ENCODE results near the gene PCSK2.

The PCSK2 gene

DNA sequence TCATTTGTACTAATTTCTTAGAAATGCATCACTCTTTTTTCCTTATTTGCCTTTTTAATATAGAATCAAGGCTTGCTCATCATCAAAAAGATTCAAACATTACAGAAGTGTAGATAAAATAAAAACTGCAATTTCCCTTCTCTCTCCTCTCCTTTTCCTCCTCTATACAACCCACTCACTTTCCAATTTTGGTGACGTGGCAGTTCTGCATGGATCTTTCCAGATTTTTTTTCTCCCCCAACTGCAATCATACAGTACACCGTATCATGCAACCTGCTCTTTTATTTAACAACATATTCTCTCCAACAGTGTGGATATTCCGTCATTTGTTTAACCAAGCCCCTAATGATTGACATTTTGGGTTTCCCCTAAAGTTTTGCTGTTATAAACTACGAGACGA lies 163.8 kb downstream of the PCSK2 start:
- H3K27ac ChIP-seq (ENCODE audit: low read length), result no peak overlapping the region
- no peaks in the 10 kb centered on the region for H3K9me3 ChIP-seq (ENCODE audit: control insufficient read depth, insufficient read depth, low read length)
- no peaks in the 10 kb centered on the region for H3K27me3 ChIP-seq (ENCODE audit: control insufficient read depth, insufficient read depth, low read length)
- no peak overlapping the region for H3K4me3 ChIP-seq (ENCODE audit: low read length)
- H3K36me3 ChIP-seq (ENCODE audit: control insufficient read depth, insufficient read depth, low read length), result no peaks in the 10 kb centered on the region
- no peaks in the 10 kb centered on the region for H3K4me1 ChIP-seq (ENCODE audit: control insufficient read depth, insufficient read depth, low read length)
- 100% methylated on average over 1 of the region's 5 CpGs for WGBS (ENCODE audit: insufficient coverage, insufficient read length)
- DNase-seq (ENCODE audit: low read depth, low spot score), result no peak

DNA sequence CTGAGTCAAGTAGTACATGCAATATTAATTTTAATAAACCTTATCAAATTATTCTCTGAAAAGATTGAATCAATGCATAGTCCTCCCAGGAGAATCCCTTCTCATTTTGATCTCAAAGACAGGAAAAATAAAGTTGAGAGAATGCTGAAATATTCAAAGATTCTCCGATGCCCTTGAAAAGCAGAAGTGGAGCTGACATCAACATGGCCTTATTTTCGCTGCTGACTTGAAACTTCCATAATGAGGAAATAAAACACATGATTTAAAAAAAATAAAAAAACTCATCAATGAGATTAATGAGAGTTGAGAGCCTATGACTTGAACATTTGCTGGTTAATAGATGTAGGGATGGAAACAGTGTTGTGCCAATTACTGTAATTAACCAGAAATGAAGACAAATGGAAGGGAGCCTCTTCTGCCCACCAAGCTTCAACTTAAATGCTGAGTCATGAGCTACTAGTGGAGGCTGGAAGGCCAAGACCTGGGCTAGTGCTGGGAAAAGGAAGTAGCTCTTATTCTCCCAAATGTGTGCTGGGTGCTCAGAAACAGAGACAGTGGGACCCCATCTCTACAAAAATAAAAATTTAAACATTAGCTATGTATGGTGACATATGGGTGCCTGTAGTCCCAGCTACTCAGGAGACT lies 164.4 kb downstream of the PCSK2 start:
- no peaks in the 10 kb centered on the region for H3K27me3 ChIP-seq (ENCODE audit: control insufficient read depth, insufficient read depth, low read length)
- no CpG with 5 or more reads among the region's 2 CpGs for WGBS (ENCODE audit: insufficient coverage, insufficient read length)

DNA sequence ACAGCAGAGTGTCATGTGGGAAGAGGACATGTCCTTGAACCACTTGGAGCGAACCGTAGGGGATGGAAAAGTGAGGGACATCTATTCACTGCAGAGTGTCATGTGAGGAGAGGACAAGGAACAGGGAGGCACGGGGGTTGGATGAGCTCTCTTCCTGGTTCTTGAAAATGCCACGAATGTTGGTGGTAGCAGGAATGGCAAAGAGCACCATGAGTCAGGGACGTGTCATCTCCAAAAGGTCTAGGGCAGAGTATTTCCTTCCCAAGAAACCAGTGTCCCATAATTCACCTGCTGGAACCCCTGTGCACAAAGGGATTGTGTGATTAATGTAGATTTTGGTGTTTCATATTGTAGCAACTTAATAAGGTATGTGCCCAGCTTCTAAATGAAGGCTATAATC lies 167.6 kb downstream of the PCSK2 start:
- no CpG with 5 or more reads among the region's 5 CpGs for WGBS (ENCODE audit: insufficient coverage, insufficient read length)
- H3K4me3 ChIP-seq (ENCODE audit: low read length), result no peak overlapping the region
- no peak for DNase-seq (ENCODE audit: low read depth, low spot score)

More for the DNA sequence above, 164.4 kb downstream of the PCSK2 start:
- H3K4me1 ChIP-seq (ENCODE audit: control insufficient read depth, insufficient read depth, low read length), result no peaks in the 10 kb centered on the region
- no peak for DNase-seq (ENCODE audit: low read depth, low spot score)
- no peaks in the 10 kb centered on the region for H3K36me3 ChIP-seq (ENCODE audit: control insufficient read depth, insufficient read depth, low read length)
- no peak overlapping the region for H3K4me3 ChIP-seq (ENCODE audit: low read length)
- H3K9me3 ChIP-seq (ENCODE audit: control insufficient read depth, insufficient read depth, low read length), result no peaks in the 10 kb centered on the region
- no peak overlapping the region for H3K27ac ChIP-seq (ENCODE audit: low read length)

DNA sequence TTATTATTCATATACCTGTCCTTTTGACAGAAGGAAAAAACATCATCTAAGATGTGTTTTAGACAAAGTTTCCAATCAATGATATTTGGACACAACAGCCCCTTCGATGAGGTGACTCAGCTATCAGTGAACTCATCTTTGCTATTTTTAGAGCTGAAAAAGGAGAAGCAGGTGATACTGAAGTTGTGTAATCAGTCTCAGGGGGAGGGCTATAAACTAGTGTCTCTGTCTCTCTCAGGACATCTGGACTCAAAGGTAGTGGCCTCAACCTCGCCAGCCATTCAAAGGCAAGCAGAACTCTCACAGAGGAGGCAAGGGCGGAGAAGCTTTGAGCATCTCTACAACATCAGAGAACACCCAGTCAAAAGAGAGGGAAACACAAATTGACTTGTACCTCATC lies 168.9 kb downstream of the PCSK2 start:
- H3K9me3 ChIP-seq (ENCODE audit: control insufficient read depth, insufficient read depth, low read length), result no peaks in the 10 kb centered on the region
- H3K36me3 ChIP-seq (ENCODE audit: control insufficient read depth, insufficient read depth, low read length), result no peaks in the 10 kb centered on the region
- H3K4me3 ChIP-seq (ENCODE audit: low read length), result no peak overlapping the region
- H3K27me3 ChIP-seq (ENCODE audit: control insufficient read depth, insufficient read depth, low read length), result no peaks in the 10 kb centered on the region
- WGBS (ENCODE audit: insufficient coverage, insufficient read length), result no CpG with 5 or more reads among the region's 3 CpGs
- no peak for DNase-seq (ENCODE audit: low read depth, low spot score)
- H3K27ac ChIP-seq (ENCODE audit: low read length), result no peak overlapping the region
- H3K4me1 ChIP-seq (ENCODE audit: control insufficient read depth, insufficient read depth, low read length), result no peaks in the 10 kb centered on the region

More for the DNA sequence above, 167.6 kb downstream of the PCSK2 start:
- Histone ChIP-seq H3K9me3 (ENCODE audit: control insufficient read depth, insufficient read depth, low read length) (no peaks in the 10 kb centered on the region), H3K4me1 (ENCODE audit: control insufficient read depth, insufficient read depth, low read length) (no peaks in the 10 kb centered on the region), H3K36me3 (ENCODE audit: control insufficient read depth, insufficient read depth, low read length) (no peaks in the 10 kb centered on the region), H3K27ac (ENCODE audit: low read length) (no peak overlapping the region), H3K27me3 (ENCODE audit: control insufficient read depth, insufficient read depth, low read length) (no peaks in the 10 kb centered on the region)

DNA sequence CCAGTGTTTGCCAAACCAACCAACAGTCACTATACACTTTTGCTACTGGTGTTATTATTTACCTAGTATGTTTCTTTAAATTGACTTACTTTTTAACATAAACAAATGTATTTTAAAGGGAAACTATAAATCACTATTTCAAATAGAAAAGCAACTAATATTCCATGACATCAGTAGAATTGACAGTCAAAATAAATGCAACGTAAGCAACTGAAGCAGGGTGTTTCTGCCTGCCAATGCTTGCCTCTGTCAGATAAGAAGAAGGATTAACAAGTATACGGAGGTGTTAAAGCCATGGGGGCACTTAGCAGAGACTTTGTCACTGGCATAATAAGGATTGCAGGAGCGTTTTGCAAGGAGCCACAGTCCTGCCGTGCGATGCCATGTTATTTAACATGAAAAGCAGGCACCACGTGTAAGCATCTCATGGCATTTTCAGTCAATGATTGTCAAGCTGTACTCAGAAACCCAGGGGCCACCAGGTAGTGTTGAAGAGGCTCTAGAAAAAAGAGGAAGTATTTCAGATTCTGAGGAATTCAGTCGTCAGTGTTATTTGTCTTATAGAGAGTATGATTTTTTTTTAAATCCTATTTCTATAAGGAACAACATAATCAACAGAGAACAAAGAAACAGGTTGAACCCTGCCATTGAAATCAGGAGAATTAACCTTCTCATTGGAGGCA lies 172.6 kb downstream of the PCSK2 start:
- H3K4me1 ChIP-seq (ENCODE audit: control insufficient read depth, insufficient read depth, low read length), result no peaks in the 10 kb centered on the region
- no CpG with 5 or more reads among the region's 7 CpGs for WGBS (ENCODE audit: insufficient coverage, insufficient read length)
- H3K4me3 ChIP-seq (ENCODE audit: low read length), result no peak overlapping the region
- H3K27me3 ChIP-seq (ENCODE audit: control insufficient read depth, insufficient read depth, low read length), result no peaks in the 10 kb centered on the region
- DNase-seq (ENCODE audit: low read depth, low spot score), result no peak
- no peaks in the 10 kb centered on the region for H3K36me3 ChIP-seq (ENCODE audit: control insufficient read depth, insufficient read depth, low read length)
- no peak overlapping the region for H3K27ac ChIP-seq (ENCODE audit: low read length)
- H3K9me3 ChIP-seq (ENCODE audit: control insufficient read depth, insufficient read depth, low read length), result no peaks in the 10 kb centered on the region

DNA sequence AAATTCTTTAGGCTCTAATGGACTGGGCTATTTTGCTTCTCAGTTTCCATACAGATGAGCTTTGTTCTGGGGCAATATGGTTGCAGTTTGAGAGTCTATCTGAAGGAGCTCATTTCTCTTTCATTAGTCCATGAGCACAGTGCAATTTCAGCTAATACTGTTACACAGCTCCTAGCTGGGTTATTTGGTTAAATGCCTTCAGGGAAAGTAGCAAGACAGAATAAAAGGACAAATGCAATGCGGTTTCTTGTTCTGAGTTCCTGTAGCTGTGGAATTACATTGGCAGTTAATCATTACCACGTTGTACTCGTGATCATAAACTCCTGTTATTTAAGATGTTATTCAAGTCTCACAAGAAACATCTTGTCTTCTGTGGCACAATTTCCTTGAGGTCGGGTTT lies 176.6 kb downstream of the PCSK2 start:
- H3K36me3 ChIP-seq (ENCODE audit: control insufficient read depth, insufficient read depth, low read length), result no peaks in the 10 kb centered on the region
- H3K9me3 ChIP-seq (ENCODE audit: control insufficient read depth, insufficient read depth, low read length), result no peaks in the 10 kb centered on the region
- WGBS (ENCODE audit: insufficient coverage, insufficient read length), result no CpG with 5 or more reads among the region's 4 CpGs
- H3K4me1 ChIP-seq (ENCODE audit: control insufficient read depth, insufficient read depth, low read length), result no peaks in the 10 kb centered on the region
- no peak overlapping the region for H3K4me3 ChIP-seq (ENCODE audit: low read length)
- no peaks in the 10 kb centered on the region for H3K27me3 ChIP-seq (ENCODE audit: control insufficient read depth, insufficient read depth, low read length)
- no peak for DNase-seq (ENCODE audit: low read depth, low spot score)
- H3K27ac ChIP-seq (ENCODE audit: low read length), result no peak overlapping the region

DNA sequence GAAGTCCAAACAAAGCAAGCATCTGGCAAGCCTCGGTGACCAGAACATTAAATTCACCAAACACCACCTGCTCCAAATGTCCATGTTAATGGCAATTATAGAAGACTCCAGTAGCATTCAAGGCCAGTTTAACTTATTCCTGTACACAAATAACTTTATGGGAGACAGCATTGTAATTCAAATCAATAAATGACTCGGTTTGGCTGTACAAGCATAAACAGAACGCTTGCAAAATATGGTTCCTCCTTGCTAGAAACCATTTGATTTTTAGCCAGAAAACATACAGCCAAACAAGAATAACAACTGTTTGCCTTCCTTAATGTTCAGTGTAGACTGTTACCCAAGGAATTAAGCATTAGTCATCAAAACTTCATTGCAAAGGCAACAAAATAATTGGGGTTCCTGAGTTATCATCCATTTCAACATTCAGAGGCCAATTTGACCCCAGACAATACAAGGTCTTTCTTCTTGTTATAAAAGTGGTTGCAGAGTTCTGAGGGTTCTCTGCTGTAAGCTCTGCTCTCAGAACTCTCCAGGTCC lies 179.3 kb downstream of the PCSK2 start:
- Histone ChIP-seq H3K9me3 (ENCODE audit: control insufficient read depth, insufficient read depth, low read length) (no peaks in the 10 kb centered on the region), H3K4me1 (ENCODE audit: control insufficient read depth, insufficient read depth, low read length) (no peaks in the 10 kb centered on the region), H3K27ac (ENCODE audit: low read length) (no peak overlapping the region), H3K36me3 (ENCODE audit: control insufficient read depth, insufficient read depth, low read length) (no peaks in the 10 kb centered on the region), H3K4me3 (ENCODE audit: low read length) (no peak overlapping the region), H3K27me3 (ENCODE audit: control insufficient read depth, insufficient read depth, low read length) (no peaks in the 10 kb centered on the region)
- no peak for DNase-seq (ENCODE audit: low read depth, low spot score)
- WGBS (ENCODE audit: insufficient coverage, insufficient read length), result no CpG with 5 or more reads among the region's 3 CpGs

DNA sequence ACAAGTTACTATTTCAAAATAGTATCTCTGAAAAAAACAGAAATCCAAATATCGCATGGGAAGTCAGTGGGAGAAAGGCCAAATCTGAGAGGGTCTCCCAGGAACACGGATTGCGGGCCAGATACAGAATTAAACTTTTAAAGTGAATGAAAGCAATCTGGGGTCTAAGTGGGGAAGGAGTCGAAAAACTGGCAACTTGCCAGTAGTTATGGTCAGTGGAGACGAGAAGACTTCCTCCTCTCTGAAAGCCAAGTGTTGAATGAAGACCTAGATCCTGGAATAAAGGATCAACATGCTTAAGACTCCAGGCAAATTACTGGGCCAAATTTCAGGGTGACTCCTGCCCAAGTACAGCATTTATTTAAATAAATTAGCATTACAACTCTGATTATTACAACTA lies 180.7 kb downstream of the PCSK2 start:
- Histone ChIP-seq H3K27ac (ENCODE audit: low read length) (no peak overlapping the region), H3K36me3 (ENCODE audit: control insufficient read depth, insufficient read depth, low read length) (no peaks in the 10 kb centered on the region), H3K4me3 (ENCODE audit: low read length) (no peak overlapping the region), H3K27me3 (ENCODE audit: control insufficient read depth, insufficient read depth, low read length) (no peaks in the 10 kb centered on the region), H3K4me1 (ENCODE audit: control insufficient read depth, insufficient read depth, low read length) (no peaks in the 10 kb centered on the region), H3K9me3 (ENCODE audit: control insufficient read depth, insufficient read depth, low read length) (no peaks in the 10 kb centered on the region)
- no peak for DNase-seq (ENCODE audit: low read depth, low spot score)
- no CpG with 5 or more reads among the region's 5 CpGs for WGBS (ENCODE audit: insufficient coverage, insufficient read length)

DNA sequence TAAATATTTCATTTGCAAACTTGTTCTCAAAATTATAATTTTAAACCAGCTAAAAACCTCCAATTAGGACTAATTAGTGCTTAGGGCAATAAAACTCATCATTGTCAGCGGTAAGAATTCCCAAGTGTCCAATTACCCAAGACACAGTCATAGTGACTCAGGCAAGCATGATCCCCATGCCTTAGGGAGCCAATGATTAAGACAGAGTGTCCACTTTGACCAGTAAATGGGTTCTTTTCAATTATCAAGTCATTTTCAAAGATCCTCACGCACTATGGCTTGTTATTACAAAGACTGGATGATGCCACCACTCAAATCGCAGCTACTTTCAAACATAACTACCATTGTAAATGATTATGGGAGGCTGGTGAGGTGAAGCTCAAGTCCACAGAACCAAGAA lies 190.4 kb downstream of the PCSK2 start:
- WGBS (ENCODE audit: insufficient coverage, insufficient read length), result no CpG with 5 or more reads among the region's 3 CpGs

DNA sequence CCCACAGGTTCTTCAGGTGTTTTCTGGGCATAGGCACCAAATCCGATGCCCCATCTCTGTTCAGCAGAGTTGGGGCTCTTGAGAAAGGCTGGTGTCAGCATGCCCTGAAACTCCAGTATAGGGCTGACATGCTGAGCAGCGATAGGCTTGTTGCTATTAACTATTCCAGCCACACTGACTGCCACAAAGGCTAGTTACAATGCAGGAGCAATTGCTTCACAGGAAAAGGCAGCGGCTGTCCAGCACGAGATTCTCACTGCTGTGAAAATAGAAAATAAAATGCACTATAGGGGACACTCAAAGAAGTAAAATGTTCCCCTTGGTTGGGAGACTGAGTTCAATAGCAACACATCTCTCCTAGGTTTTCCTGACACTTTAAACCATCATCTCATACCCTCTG lies 191.9 kb downstream of the PCSK2 start:
- Histone ChIP-seq H3K27me3 (ENCODE audit: control insufficient read depth, insufficient read depth, low read length) (no peaks in the 10 kb centered on the region), H3K36me3 (ENCODE audit: control insufficient read depth, insufficient read depth, low read length) (no peaks in the 10 kb centered on the region), H3K27ac (ENCODE audit: low read length) (no peak overlapping the region), H3K4me3 (ENCODE audit: low read length) (no peak overlapping the region), H3K4me1 (ENCODE audit: control insufficient read depth, insufficient read depth, low read length) (no peaks in the 10 kb centered on the region), H3K9me3 (ENCODE audit: control insufficient read depth, insufficient read depth, low read length) (no peaks in the 10 kb centered on the region)
- no peak for DNase-seq (ENCODE audit: low read depth, low spot score)
- no CpG with 5 or more reads among the region's 4 CpGs for WGBS (ENCODE audit: insufficient coverage, insufficient read length)

More for the DNA sequence above, 190.4 kb downstream of the PCSK2 start:
- no peak for DNase-seq (ENCODE audit: low read depth, low spot score)
- no peak overlapping the region for H3K4me3 ChIP-seq (ENCODE audit: low read length)
- H3K27ac ChIP-seq (ENCODE audit: low read length), result no peak overlapping the region
- H3K36me3 ChIP-seq (ENCODE audit: control insufficient read depth, insufficient read depth, low read length), result no peaks in the 10 kb centered on the region
- H3K27me3 ChIP-seq (ENCODE audit: control insufficient read depth, insufficient read depth, low read length), result no peaks in the 10 kb centered on the region
- H3K4me1 ChIP-seq (ENCODE audit: control insufficient read depth, insufficient read depth, low read length), result no peaks in the 10 kb centered on the region
- no peaks in the 10 kb centered on the region for H3K9me3 ChIP-seq (ENCODE audit: control insufficient read depth, insufficient read depth, low read length)
